Activated CD4-positive, CD25-positive, alpha-beta regulatory T cell treated with anti-CD3 and anti-CD28 coated beads, Interleukin-2, amount 50 U/mL, for 72 hours (primary cell): ENCODE measurements around the gene TRPC4AP.

Source experiments
- DNase-seq: peaks from one replicate; pipeline ENCODE4 v3.0.0; 2021

TRPC4AP gene

DNA sequence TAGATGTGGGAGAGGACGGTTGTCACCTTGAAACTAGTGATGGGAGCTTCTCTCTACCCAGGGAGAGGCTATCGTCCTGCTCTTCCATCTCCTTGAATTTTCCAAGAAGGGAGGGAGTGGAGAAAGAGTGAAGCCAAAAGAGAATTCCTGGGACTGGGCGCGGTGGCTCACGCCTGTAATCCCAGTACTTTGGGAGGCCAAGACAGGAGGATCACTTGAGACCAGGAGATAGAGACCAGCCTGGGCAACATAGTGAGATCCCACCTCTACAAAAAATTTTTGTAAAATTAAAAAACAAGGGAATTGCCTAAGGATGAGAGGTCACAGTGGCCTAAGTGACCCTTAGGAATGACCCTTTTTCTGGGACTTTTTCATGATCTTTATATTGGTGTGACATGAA, 128.1 kb downstream of the TRPC4AP start:
- DNase-seq, result no peak

DNA sequence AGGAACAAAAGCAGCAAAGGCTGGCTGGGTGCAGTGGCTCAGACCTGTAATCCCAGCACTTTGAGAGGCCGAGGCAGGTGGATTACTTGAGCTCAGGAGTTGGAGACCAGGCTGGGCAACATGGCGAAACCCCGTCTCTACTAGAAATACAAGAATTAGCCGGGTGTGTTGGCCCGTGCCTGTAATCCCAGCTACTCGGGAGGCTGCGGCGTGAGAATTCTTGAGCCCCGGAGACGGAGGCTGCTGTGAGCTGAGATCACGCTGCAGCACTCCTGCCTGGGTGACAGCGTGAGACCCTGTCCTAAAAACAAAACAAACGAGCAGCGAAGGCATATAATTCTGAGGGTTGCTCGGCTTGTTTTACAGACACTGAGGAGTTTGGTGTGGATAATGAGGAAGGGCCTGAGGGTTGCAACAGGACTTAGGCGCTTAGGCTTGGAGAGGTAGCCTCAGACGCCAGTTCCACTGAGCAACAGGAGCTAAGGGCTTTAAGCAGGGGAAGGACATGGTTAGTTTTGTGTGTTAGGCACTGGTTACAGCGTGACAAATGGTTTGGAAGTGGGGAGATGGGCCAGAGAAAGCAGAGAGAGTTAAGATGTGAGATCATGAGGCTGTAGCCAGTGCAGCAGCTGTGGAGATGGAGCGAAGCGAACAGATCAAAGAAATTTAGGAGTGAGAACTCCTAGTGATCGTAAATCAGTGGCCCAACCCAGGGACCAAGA, 135.7 kb downstream of the TRPC4AP start:
- DNase-seq, result no peak

DNA sequence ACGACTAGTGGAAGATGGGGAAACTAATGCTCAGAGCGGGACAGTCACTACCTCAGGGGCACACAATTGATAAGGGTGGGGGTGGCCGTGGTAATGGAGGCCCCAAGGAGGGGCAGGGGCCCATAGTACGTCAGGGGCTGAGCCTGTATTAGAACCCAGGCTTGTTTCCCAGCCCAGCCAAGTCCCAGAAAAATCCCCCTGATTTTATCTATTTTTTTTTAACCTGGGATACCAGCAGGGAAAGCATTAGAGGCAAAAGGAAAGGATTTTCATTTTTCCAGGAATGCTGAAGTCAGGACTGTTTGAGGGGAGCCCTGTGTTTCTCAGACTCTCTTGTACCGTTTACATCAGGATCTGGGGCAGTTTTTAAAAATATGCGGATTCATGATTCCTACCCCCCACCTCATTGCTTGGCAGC, 136.6 kb downstream of the TRPC4AP start:
- DNase-seq, result no peak

DNA sequence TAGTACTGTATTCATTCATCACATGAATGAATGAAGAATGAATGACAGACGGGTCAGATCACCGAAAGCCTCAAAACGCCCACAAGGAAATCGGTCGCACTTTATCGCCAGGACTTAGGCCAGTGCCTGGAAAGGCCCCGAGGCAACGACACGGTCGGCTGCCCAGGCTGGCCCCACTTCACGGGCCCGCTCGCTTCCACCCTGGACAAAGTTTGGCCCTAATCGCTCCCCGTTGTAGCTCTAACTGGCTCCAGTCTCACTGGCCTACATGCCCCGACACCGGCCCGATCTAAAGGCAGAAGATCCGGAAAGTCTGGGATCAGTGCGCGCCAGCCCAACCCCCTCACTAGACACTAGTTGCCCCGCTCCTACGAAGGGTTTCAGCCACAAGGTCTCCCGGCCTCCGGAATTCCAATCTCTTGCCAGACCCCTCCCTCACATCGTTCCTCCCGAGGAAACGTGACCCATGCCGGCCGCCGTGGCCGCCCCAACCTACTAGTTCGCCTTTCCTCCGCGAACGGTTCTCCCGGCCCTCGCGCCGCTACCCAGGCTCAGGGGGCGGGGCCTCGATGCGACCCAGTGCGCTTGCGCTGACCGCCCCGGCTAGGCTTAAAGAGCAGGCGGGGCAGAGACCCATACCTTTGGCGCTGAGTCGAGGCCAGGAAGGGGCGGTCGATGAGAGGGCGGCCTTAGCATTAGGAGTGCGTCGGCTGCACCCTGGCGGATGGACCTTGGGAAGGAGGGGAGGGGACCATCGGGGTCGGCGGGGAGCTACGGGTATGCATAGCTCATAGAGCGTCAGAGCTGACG, 137.2 kb downstream of the TRPC4AP start, which contains the start of the genes GSS and MYH7B:
GSS (minus strand) TSS at position 576 of the 810 bp plus-strand sequence. CDS start 3,954 bp downstream, outside the sequence.
MYH7B (plus strand) TSS at position 638 of the 810 bp plus-strand sequence. CDS start 22,138 bp downstream, outside the sequence.
- DNase-seq, result peak; percentile 99

DNA sequence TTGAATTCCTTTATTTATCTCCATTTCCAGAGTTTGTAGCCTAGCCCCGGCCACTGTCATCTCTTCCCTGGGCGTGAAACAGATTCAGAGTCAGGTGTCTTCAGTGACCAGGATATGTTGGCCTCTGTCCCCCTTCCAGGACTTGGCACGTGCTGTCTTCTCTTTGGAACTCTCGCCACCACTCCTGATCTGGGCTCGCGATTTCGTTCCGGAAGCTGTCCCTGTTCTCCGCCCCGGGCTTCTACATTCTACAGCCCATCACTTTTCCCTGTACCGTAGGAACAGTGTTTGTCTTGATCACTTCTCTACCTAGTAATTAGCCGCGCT, 137.7 kb downstream of the TRPC4AP start:
- no peak for DNase-seq

DNA sequence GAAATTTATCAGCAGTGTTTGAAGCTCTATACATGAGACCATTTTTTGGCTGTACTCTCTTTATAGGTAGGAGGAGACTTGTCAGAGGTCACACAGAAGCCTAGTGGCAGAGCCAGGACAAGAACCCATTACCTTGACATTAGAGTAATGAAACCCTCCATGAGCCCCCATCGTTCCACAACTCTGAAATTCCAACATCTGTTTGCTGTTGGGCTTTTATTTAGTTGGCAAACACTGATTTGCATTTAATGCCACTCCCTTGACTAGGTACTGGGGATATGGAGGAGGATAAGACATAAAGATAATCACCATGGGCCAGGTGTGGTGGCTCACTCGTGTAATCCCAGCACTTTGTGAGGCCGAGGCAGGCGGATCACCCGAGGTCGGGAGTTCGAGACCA, 138.6 kb downstream of the TRPC4AP start:
- no peak for DNase-seq

DNA sequence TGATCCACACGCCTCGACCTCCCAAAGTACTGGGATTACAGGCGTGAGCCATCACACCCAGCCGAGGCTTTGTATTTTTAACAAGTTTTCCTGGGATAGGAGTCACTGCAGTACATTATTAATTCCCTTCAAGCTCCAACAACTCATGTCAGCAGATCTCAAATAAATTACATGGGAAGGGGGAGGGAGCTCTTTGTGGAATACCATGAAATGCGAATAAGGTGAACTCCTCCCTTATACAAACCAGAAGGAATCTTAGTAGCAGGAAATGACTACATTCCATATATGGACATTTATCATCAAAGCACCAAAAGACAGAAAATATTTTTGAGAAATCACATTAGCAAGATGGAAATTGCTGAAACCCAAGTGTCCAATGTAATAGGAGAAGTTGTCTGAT, 139.9 kb downstream of the TRPC4AP start:
- DNase-seq, result no peak
